ENCODE results near the gene PICALM. TPM values are rescaled to one million over a fixed set of nuclear protein-coding genes. Genes with fewer than 3 reads are reported as not detected.
"Not testable (repeated sequence)": the region's sequence is repeated elsewhere in the genome, so short reads cannot be mapped to it uniquely, and the experiment has no call there.

PICALM gene, protein sequence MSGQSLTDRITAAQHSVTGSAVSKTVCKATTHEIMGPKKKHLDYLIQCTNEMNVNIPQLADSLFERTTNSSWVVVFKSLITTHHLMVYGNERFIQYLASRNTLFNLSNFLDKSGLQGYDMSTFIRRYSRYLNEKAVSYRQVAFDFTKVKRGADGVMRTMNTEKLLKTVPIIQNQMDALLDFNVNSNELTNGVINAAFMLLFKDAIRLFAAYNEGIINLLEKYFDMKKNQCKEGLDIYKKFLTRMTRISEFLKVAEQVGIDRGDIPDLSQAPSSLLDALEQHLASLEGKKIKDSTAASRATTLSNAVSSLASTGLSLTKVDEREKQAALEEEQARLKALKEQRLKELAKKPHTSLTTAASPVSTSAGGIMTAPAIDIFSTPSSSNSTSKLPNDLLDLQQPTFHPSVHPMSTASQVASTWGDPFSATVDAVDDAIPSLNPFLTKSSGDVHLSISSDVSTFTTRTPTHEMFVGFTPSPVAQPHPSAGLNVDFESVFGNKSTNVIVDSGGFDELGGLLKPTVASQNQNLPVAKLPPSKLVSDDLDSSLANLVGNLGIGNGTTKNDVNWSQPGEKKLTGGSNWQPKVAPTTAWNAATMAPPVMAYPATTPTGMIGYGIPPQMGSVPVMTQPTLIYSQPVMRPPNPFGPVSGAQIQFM
- 100 to 1,000 TPM; 237 to 371 TPM for total RNA-seq
- long read RNA-seq, donor 1, transcript PICALM-219 (20 exons, 3,474 nt): major isoform, 7 of 46 reads
- long read RNA-seq, donor 1, transcript PICALM-205 (3 exons, 738 nt): minor isoform, 5 of 46 reads
- long read RNA-seq, donor 1, partial matches to known transcripts: 10 of 46 reads
- long read RNA-seq, donor 1, other reads (novel, unspliced or antisense): 24 of 46 reads
- long read RNA-seq, donor 2, partial matches to known transcripts: 9 of 39 reads
- long read RNA-seq, donor 2, other reads (novel, unspliced or antisense): 25 of 39 reads

- peak; percentile 99 for DNase-seq (ENCODE audit: low spot score)
- intact Hi-C loops (cut with DNase I): loop anchor here in 1 of 2 donors (10.0 kb wide), 1 partner anchor 126 kb away; no protein-coding TSS in a partner anchor
Observed at GRCh38 chr11:86068951-86069407, at the start of gene PICALM. PICALM (minus strand) TSS chr11:86069084; CDS start chr11:86068780, 304 bp downstream.

DNA sequence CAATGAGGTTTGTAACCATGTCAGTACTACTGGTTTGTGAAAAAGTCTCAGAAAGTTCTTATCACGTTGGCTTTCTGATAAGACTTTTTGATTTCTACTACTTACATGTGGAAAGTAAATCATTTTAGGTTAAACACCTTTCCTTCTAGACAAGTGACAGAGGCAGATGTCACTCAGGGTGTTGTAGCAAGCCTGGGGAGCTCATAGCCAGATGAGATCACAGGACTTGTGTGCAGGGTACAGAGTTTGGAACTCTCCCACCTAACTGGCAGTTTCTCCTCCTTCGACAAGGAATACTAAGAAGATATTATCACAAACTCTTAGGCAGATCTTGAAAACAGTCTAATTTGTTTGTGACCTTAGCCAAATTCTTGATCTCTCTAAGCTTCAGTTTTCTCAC, 49.4 kb upstream of the PICALM start:
- no peak for DNase-seq (ENCODE audit: low spot score)
- intact Hi-C loops (cut with DNase I): no loop called here

DNA sequence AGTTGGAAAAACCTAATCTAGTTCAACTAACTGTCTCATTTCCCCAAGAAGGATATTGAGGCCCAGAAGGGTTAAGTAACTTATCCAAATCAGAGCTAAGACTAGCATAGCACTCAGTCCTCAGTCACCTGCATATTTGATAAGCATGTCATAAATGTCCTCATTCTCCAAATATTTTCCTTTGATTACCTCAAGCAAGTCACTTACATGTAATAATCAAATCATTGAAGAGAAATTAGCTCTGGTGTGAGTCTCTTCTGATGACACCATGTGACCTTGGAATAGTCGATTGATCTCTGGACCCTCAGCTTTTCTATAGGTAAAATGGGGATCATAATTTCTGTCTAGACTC, 48.8 kb upstream of the PICALM start:
- intact Hi-C loops (cut with DNase I): no loop called here
- no peak for DNase-seq (ENCODE audit: low spot score)

DNA sequence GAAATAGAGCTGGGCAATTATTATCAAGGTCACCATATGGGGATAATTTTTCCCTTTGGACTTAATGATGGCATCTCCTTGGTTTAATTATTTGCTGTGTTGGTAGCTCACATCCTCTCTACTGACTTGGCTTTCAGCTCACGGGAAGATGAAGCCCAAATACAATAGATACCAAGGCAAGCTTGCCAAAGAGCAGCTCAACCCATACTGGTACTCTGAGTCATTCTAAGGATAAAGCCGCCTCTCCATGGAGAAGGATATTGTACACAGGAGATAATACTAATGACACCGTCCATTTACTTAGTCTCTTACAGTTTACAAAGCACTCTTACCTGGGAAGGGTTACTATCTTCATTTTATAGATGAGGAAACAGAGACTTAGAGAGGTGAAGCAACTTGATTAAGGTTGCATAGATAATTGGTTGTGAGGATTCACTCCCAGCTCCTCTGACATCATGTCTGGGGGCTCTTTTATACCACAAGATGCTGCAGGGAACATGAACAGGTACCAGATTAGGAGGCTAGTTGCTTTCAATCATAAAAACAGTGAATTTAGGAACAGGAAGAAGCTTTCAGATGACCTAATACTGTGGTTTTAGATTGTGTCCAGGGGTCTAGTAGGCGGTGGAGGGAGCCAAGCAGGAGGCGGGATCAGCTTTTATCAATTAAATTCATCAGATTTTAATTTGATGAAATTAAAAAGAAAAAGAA, 48.3 kb upstream of the PICALM start:
- intact Hi-C loops (cut with DNase I): no loop called here
- DNase-seq (ENCODE audit: low spot score): no peak

GRCh38 chr11:86116386-86116726, 47.5 kb upstream of the PICALM start:
- DNase-seq (ENCODE audit: low spot score): no peak
- intact Hi-C loops (cut with DNase I): no loop called here

- intact Hi-C loops (cut with DNase I): no loop called here
- DNase-seq (ENCODE audit: low spot score): no peak
Observed at GRCh38 chr11:86115542-86116385, 46.9 kb upstream of the PICALM start.

- DNase-seq (ENCODE audit: low spot score): no peak
- intact Hi-C loops (cut with DNase I): no loop called here
Observed at GRCh38 chr11:86108890-86109638, 40.2 kb upstream of the PICALM start.

- no peak for DNase-seq (ENCODE audit: low spot score)
- intact Hi-C loops (cut with DNase I): no loop called here
Observed at GRCh38 chr11:86108191-86108590, 39.3 kb upstream of the PICALM start.

DNA sequence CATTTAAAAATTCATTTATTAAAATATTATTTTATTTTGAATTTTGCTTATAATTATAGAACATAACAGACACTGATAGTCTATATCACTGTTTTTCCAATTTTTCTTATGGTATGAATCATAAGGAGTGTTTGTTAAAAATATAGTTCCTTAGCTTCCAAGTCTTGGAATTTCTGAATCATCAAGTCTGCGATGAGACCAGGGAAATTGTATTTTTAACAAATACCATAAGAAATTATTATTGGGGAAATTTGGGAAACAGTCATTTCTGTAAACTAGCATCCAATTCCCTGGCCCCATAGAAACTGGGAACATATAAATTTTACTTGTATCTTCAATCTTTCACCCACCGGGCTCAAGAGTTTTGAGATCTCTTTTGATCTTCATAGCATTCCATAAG, 38.0 kb upstream of the PICALM start:
- no peak for DNase-seq (ENCODE audit: low spot score)
- intact Hi-C loops (cut with DNase I): no loop called here

- intact Hi-C loops (cut with DNase I); DNase-seq (ENCODE audit: low spot score): not testable (repeated sequence)
Observed at GRCh38 chr11:86106031-86106430, 37.1 kb upstream of the PICALM start.

- DNase-seq (ENCODE audit: low spot score); intact Hi-C loops (cut with DNase I): not testable (repeated sequence)
Observed at GRCh38 chr11:86105601-86106000, 36.7 kb upstream of the PICALM start.

DNA sequence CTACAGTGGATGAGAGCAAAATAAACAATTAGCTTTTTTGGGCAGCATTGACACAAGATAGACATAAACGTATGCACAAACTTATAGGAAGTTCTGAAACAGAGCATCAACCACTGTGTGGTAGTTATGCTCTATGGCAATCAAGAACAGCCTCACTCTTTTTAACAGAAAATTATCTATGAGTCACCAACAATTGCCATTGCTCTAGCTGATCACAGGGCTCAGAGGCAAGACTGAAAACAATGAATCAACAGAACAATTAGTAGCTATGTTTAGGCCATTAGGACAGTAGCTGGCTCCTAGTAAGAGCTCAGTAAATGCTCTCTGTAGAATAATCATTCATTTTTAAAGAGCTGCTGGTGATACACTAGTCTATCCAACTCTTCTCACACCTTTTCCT, 34.9 kb upstream of the PICALM start:
- intact Hi-C loops (cut with DNase I): no loop called here
- DNase-seq (ENCODE audit: low spot score): no peak

- intact Hi-C loops (cut with DNase I): no loop called here
- no peak for DNase-seq (ENCODE audit: low spot score)
Observed at GRCh38 chr11:86101941-86102407, 33.1 kb upstream of the PICALM start.

DNA sequence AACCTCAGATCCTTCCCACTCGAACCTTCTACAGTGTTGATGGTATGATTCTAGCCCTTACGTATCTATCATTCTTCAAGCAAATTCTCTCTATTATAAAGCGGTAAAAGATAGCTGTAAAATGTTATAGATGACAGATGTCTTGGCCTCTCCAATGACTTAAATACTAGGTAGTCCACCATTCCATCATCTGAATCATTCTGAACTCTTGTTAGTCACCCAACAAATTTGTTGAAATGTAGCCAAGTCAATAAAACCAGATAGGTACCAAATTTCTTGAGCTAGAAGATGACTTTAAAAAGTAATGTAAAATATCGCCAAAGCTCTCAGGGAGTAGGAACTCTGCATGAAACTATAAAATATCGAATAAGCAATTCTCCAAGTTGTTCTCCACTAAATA, 32.6 kb upstream of the PICALM start:
- DNase-seq (ENCODE audit: low spot score): no peak
- intact Hi-C loops (cut with DNase I): no loop called here

- no peak for DNase-seq (ENCODE audit: low spot score)
- intact Hi-C loops (cut with DNase I): no loop called here
Observed at GRCh38 chr11:86099874-86100273, 31.0 kb upstream of the PICALM start.

- no peak for DNase-seq (ENCODE audit: low spot score)
- intact Hi-C loops (cut with DNase I): no loop called here
Observed at GRCh38 chr11:86097980-86098379, 29.1 kb upstream of the PICALM start.

DNA sequence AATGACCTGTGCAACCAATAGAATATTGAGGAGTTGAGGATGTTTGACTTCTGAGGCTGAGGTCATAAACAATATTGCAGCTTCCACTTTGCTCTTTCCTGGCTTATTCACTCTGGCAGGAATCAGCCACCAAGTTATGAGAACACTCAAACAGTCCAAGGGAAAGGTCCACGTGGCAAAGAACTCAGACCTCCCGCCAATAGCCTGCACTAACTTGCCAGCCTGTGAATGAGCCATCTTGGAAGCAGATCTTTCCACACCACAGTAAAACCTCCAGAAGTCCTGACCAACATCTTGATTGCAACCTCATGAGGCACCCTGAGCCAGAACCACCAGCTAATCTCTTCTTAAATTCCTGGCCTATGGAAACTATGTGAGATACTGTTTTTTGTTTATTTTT, 22.7 kb upstream of the PICALM start:
- intact Hi-C loops (cut with DNase I): no loop called here
- no peak for DNase-seq (ENCODE audit: low spot score)

- intact Hi-C loops (cut with DNase I): no loop called here
Observed at GRCh38 chr11:86091086-86091485, 22.2 kb upstream of the PICALM start.

More at GRCh38 chr11:86091086-86091485, 22.2 kb upstream of the PICALM start:
- DNase-seq (ENCODE audit: low spot score): no peak
